ENCODE data around the gene RASA3. TPM values are rescaled to one million over a fixed set of nuclear protein-coding genes. Genes with fewer than 3 reads are reported as not detected.
A peak's percentile ranks its signal among the peaks of the same experiment; 100 is the strongest.

Gene RASA3
- total RNA-seq, 1 experiment from 2014 or later: 9.1 TPM

- Histone ChIP-seq H4K20me1 (ENCODE audit: low read length) (no peaks in the 10 kb centered on the region), H3K9me3 (ENCODE audit: low read length) (no peaks in the 10 kb centered on the region), H3K27me3 (ENCODE audit: low read length) (no peaks in the 10 kb centered on the region), H3K27ac (ENCODE audit: low read length) (no peak overlapping the region), H3K36me3 (ENCODE audit: low read depth, low read length) (no peaks in the 10 kb centered on the region), H3K4me1 (ENCODE audit: insufficient read depth, low read length) (peaks cover 17% of the 10 kb centered on the region), H3K4me2 (ENCODE audit: low read length) (no peak overlapping the region), H3K9ac (ENCODE audit: low read length) (no peak overlapping the region), H3F3A (ENCODE audit: low read length, unreplicated experiment) (no peaks in the 10 kb centered on the region), H3K79me2 (ENCODE audit: low read length) (peaks cover 60% of the 10 kb centered on the region), H3K9me2 (replicated peaks; ENCODE audit: low read length) (no peaks in the 10 kb centered on the region), H3K4me3 (ENCODE audit: low read length) (no peak overlapping the region), H2AFZ (ENCODE audit: low read length) (no peak overlapping the region)
- BruUV-seq (replicated peaks): no TSS peak
- CTCF ChIA-PET: no interaction called here
- no peak for DNase-seq
- POLR2A ChIA-PET (ENCODE audit: unreplicated experiment): no interaction called here
- TF ChIP-seq CTCF (conservative IDR thresholded peaks at IDR 0.05; ENCODE audit: low read depth, low read length) (no peak), EZH2 (IDR thresholded peaks at IDR 0.05; ENCODE audit: low read length, unreplicated experiment) (no peak), EZH2phosphoT487 (IDR thresholded peaks at IDR 0.05; ENCODE audit: borderline replicate concordance, low read length) (no peak)
- intact Hi-C loops (cut with micrococcal nuclease): no loop called here
- ATAC-seq: no peak
These were observed 11.8 kb downstream of the RASA3 start for GRCh38 chr13:114120591-114121011.

DNA sequence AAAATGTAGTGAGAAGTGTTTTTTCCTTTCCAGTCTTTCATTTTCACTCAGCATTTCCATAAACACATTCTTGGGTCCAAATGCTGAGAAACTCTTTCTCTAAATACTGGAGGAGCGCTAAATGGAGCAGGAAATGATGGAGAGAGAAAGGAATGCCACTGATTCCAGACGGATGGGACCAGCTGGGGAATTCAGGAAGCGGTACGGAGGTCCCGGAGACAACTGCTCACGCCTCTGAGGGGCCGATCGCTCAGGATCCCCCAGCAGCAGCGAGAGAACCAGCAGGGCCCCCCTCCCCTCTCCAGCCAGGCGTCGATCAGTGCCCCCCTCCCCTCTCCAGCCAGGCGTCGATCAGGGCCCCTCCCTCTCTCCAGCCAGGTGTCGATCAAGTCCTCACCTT is 13.2 kb downstream of the RASA3 start:
- ATAC-seq: peak; percentile 66
- DNase-seq: peak; percentile 68
- peak overlapping the region; percentile 67 for H3K27ac ChIP-seq (ENCODE audit: low read length)
- H3F3A ChIP-seq (ENCODE audit: low read length, unreplicated experiment): no peaks in the 10 kb centered on the region
- H3K79me2 ChIP-seq (ENCODE audit: low read length): peaks cover 53% of the 10 kb centered on the region
- H3K4me2 ChIP-seq (ENCODE audit: low read length): peak overlapping the region; percentile 75
- intact Hi-C loops (cut with micrococcal nuclease): loop anchor here (2.0 kb wide), 1 partner anchor 168 kb away; no protein-coding TSS in a partner anchor
- BruUV-seq (replicated peaks): no TSS peak
- H3K4me3 ChIP-seq (ENCODE audit: low read length): peak overlapping the region; percentile 51
- H2AFZ ChIP-seq (ENCODE audit: low read length): peak overlapping the region; percentile 50; the same call in 1 of the 2 replicates
- H3K9me3 ChIP-seq (ENCODE audit: low read length): no peaks in the 10 kb centered on the region
- H3K27me3 ChIP-seq (ENCODE audit: low read length): no peaks in the 10 kb centered on the region
- peaks cover 30% of the 10 kb centered on the region for H3K4me1 ChIP-seq (ENCODE audit: insufficient read depth, low read length)
- TF ChIP-seq EZH2 (IDR thresholded peaks at IDR 0.05; ENCODE audit: low read length, unreplicated experiment) (no peak), CTCF (conservative IDR thresholded peaks at IDR 0.05; ENCODE audit: low read depth, low read length) (no peak), EZH2phosphoT487 (IDR thresholded peaks at IDR 0.05; ENCODE audit: borderline replicate concordance, low read length) (no peak)
- H4K20me1 ChIP-seq (ENCODE audit: low read length): no peaks in the 10 kb centered on the region
- no peaks in the 10 kb centered on the region for H3K36me3 ChIP-seq (ENCODE audit: low read depth, low read length)
- ChIA-PET POLR2A (ENCODE audit: unreplicated experiment) (interaction anchor here (0.6 kb wide), 1 partner anchor 32 kb away, joined by 11 read pairs; no protein-coding TSS in a partner anchor), CTCF (no interaction called here)
- H3K9me2 ChIP-seq (replicated peaks; ENCODE audit: low read length): no peaks in the 10 kb centered on the region
- H3K9ac ChIP-seq (ENCODE audit: low read length): 0 out of 2 replicates have a peak overlapping the region, but pooled peaks have one; percentile 32

GRCh38 chr13:114118511-114119123 is 13.8 kb downstream of the RASA3 start:
- DNase-seq (peak; percentile 18), ATAC-seq (peak; percentile 47)
- H3K4me3 ChIP-seq (ENCODE audit: low read length): no peak overlapping the region; the same call in 1 of the 2 replicates
- CTCF ChIA-PET: no interaction called here
- BruUV-seq (replicated peaks): TSS peak; percentile 51
- no peaks in the 10 kb centered on the region for H3K9me3 ChIP-seq (ENCODE audit: low read length)
- POLR2A ChIA-PET (ENCODE audit: unreplicated experiment): interaction anchor here (0.6 kb wide), 1 partner anchor 31 kb away, joined by 11 read pairs; no protein-coding TSS in a partner anchor
- intact Hi-C loops (cut with micrococcal nuclease): loop anchor here (2.0 kb wide), 1 partner anchor 168 kb away; no protein-coding TSS in a partner anchor
- no peaks in the 10 kb centered on the region for H3K9me2 ChIP-seq (replicated peaks; ENCODE audit: low read length)
- H3K9ac ChIP-seq (ENCODE audit: low read length): peak overlapping the region; percentile 32
- H3K27me3 ChIP-seq (ENCODE audit: low read length): no peaks in the 10 kb centered on the region
- H3K36me3 ChIP-seq (ENCODE audit: low read depth, low read length): no peaks in the 10 kb centered on the region
- H3K4me2 ChIP-seq (ENCODE audit: low read length): peak overlapping the region; percentile 75
- peak overlapping the region; percentile 67 for H3K27ac ChIP-seq (ENCODE audit: low read length)
- H3F3A ChIP-seq (ENCODE audit: low read length, unreplicated experiment): no peaks in the 10 kb centered on the region
- peaks cover 30% of the 10 kb centered on the region for H3K4me1 ChIP-seq (ENCODE audit: insufficient read depth, low read length)
- peaks cover 50% of the 10 kb centered on the region for H3K79me2 ChIP-seq (ENCODE audit: low read length)
- TF ChIP-seq EZH2 (IDR thresholded peaks at IDR 0.05; ENCODE audit: low read length, unreplicated experiment): no peak
- TF ChIP-seq CTCF (conservative IDR thresholded peaks at IDR 0.05; ENCODE audit: low read depth, low read length): no peak
- no peak for TF ChIP-seq EZH2phosphoT487 (IDR thresholded peaks at IDR 0.05; ENCODE audit: borderline replicate concordance, low read length)
- H2AFZ ChIP-seq (ENCODE audit: low read length): no peak overlapping the region
- H4K20me1 ChIP-seq (ENCODE audit: low read length): no peaks in the 10 kb centered on the region
